Omental fat pad (tissue), 4 donors: Measurements from ENCODE around the gene PNMT. TPM values are rescaled to one million over a fixed set of nuclear protein-coding genes. Genes with fewer than 3 reads are reported as not detected.

Source experiments
- ATAC-seq: fragments of 150-250 bp; one replicate; pipeline ENCODE4 v1.9.1; 2016; ENCODE audit warnings: mild to moderate bottlenecking, moderate library complexity; ENCODE audit not compliant: low FRiP score
- DNase-seq: peaks from one replicate; pipeline ENCODE4 v3.0.0-alpha.2; 2019; ENCODE audit warnings: low spot score
- CTCF ChIP-seq, 3 donors: fragments of 450-650 bp; IDR thresholded peaks; one replicate each; pipeline ENCODE4 v1.5.1; 2016 to 2017; ENCODE audit warnings: antibody characterized with exemption in 3 of 3, mild to moderate bottlenecking in 3 of 3, moderate library complexity in 2 of 3
- total RNA-seq, 4 donors: library from RNA; depleted of rRNA; stranded (reverse); fragments of >200 nt; gene quantifications; one replicate each; pipeline ENCODE4 v1.1.0, GENCODE V29; 2016

PNMT gene
- total RNA-seq, 4 donors from 2014 or later = 0.44 to 16.7 (median 1.9) TPM

GRCh38 chr17:39635614-39636176, 32.6 kb upstream of the PNMT start:
- no peak for TF ChIP-seq CTCF (IDR thresholded peaks at IDR 0.05)
- ATAC-seq (no peak), DNase-seq (no peak)

- ATAC-seq (no peak), DNase-seq (no peak)
- TF ChIP-seq CTCF (IDR thresholded peaks at IDR 0.05) = no peak
These were observed 31.7 kb upstream of the PNMT start for GRCh38 chr17:39636587-39636926.

- no peak for TF ChIP-seq CTCF (IDR thresholded peaks at IDR 0.05)
- DNase-seq (peak; percentile 54), ATAC-seq (peak; percentile 89)
These were observed 31.1 kb upstream of the PNMT start, which contains the start of gene STARD3 for GRCh38 chr17:39636927-39637736. TSS of gene STARD3 (plus strand) at chr17:39637144. CDS start at chr17:39653532, 16,388 bp downstream.

- DNase-seq (no peak), ATAC-seq (no peak)
These were observed 29.9 kb upstream of the PNMT start for GRCh38 chr17:39638317-39638716.

GRCh38 chr17:39639043-39639442, 29.2 kb upstream of the PNMT start:
- ATAC-seq (no peak), DNase-seq (no peak)
- no peak for TF ChIP-seq CTCF (IDR thresholded peaks at IDR 0.05)

More at GRCh38 chr17:39638317-39638716, 29.9 kb upstream of the PNMT start:
- no peak for TF ChIP-seq CTCF (IDR thresholded peaks at IDR 0.05)

GRCh38 chr17:39639566-39640458, 28.4 kb upstream of the PNMT start:
- DNase-seq (no peak), ATAC-seq (no peak)
- TF ChIP-seq CTCF (IDR thresholded peaks at IDR 0.05) = no peak
